ENCODE measurements around the gene ABCB9.

DNA sequence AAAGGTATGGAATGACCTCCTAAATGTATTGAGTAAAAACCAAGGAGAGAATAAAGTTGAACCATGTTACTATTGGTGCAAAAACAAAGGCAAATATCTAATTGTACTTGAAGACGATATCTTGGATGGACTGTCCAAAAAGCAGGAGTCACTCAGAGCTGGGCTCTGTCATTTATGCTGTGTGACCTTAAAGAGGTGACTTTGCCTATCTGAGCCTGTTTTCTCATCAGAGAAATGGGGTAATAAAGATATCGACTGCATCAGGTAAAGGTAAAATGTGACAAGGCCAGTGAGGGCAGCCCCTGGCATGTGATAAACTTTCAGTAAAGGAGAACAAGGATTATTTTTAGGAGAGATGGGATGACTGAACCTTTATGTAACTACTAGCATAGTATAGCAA is 1.8 kb upstream of the ABCB9 start:
- no peak for TF ChIP-seq POLR2AphosphoS5 (IDR thresholded peaks at IDR 0.05; ENCODE audit: low read depth, low read length)
- TF ChIP-seq SPI1 (IDR thresholded peaks at IDR 0.05; ENCODE audit: low read depth, low read length): no peak
- no peak for TF ChIP-seq TAF1 (IDR thresholded peaks at IDR 0.05; ENCODE audit: low read depth, low read length)
- TF ChIP-seq POLR2A (IDR thresholded peaks at IDR 0.05; ENCODE audit: low read depth, low read length): no peak

Data from GM12891 (cell line).